ENCODE data around the gene ST6GALNAC4. TPM values are rescaled to one million over a fixed set of nuclear protein-coding genes. Genes with fewer than 3 reads are reported as not detected.

The ST6GALNAC4 gene
- total and polyA plus RNA-seq, 2 experiments from 2014 or later, result 48.8 to 119 TPM

DNA sequence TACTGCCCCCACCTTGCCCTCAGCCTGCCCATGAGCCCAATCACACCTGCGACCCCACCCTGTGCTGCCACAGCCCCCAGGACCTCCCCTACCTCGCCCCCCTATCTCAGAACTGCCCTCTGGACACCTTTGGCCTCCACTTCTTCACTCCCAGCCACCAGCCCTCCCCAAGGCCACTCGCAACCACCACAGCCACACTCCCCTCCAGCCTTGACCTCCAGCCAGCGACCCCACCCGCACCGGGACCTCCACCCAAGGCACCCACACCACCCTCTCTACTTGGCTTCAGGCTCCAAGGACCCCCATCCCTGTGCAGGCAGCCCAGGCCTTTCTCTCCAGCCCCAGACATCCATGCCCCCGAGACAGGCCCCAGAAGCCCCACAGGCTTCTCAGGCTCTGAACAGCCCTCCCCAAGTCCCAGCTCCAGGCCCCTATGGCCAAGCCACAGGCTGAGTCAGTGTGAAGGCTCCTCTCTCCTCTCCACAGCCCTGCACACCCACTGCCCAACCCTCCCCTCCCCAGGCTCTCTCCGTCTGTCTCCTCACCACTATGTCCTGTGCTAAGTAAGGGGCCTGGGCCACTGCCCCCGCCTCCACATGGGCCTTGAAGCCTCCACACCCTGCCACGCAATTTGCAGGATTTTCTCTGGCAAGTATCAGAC lies 41.4 kb downstream of the ST6GALNAC4 start:
- TF ChIP-seq CTCF (IDR thresholded peaks at IDR 0.05; ENCODE audit: low read depth, low read length), result no peak
- no peaks in the 10 kb centered on the region for H3K36me3 ChIP-seq
- H3K9me3 ChIP-seq (ENCODE audit: low read depth), result no peaks in the 10 kb centered on the region
- H3K4me3 ChIP-seq, result no peak overlapping the region
- peak in 1 of 2 donors; percentile 38 for DNase-seq (ENCODE audit: low read depth in 1 of 2, low spot score in 1 of 2)
- H3K27me3 ChIP-seq, result no peaks in the 10 kb centered on the region
- peak overlapping the region; percentile 66 for H3K27ac ChIP-seq
- H3K4me1 ChIP-seq (ENCODE audit: low read depth), result peaks cover 35% of the 10 kb centered on the region

GRCh38 chr9:127874301-127875221 lies 42.3 kb downstream of the ST6GALNAC4 start:
- Histone ChIP-seq H3K27ac (peak overlapping the region; percentile 66), H3K36me3 (no peaks in the 10 kb centered on the region), H3K4me3 (no peak overlapping the region), H3K4me1 (ENCODE audit: low read depth) (peaks cover 35% of the 10 kb centered on the region), H3K9me3 (ENCODE audit: low read depth) (no peaks in the 10 kb centered on the region), H3K27me3 (no peaks in the 10 kb centered on the region)
- no peak for DNase-seq (ENCODE audit: low read depth in 1 of 2, low spot score in 1 of 2)
- TF ChIP-seq CTCF (IDR thresholded peaks at IDR 0.05; ENCODE audit: low read depth, low read length), result no peak

GRCh38 chr9:127873886-127874285 lies 43.0 kb downstream of the ST6GALNAC4 start:
- Histone ChIP-seq H3K4me3 (no peak overlapping the region), H3K27ac (no peak overlapping the region), H3K36me3 (peaks cover 3% of the 10 kb centered on the region), H3K4me1 (ENCODE audit: low read depth) (peaks cover 33% of the 10 kb centered on the region), H3K9me3 (ENCODE audit: low read depth) (no peaks in the 10 kb centered on the region), H3K27me3 (no peaks in the 10 kb centered on the region)
- peak in 1 of 2 donors; percentile 45 for DNase-seq (ENCODE audit: low read depth in 1 of 2, low spot score in 1 of 2)
- no peak for TF ChIP-seq CTCF (IDR thresholded peaks at IDR 0.05; ENCODE audit: low read depth, low read length)

GRCh38 chr9:127873223-127873691 lies 43.6 kb downstream of the ST6GALNAC4 start:
- peak overlapping the region; percentile 14 for H3K27ac ChIP-seq
- TF ChIP-seq CTCF (IDR thresholded peaks at IDR 0.05; ENCODE audit: low read depth, low read length), result no peak
- DNase-seq (ENCODE audit: low read depth in 1 of 2, low spot score in 1 of 2), result no peak
- H3K36me3 ChIP-seq, result peaks cover 4% of the 10 kb centered on the region
- peaks cover 26% of the 10 kb centered on the region for H3K4me1 ChIP-seq (ENCODE audit: low read depth)
- no peaks in the 10 kb centered on the region for H3K9me3 ChIP-seq (ENCODE audit: low read depth)
- no peak overlapping the region for H3K4me3 ChIP-seq
- no peaks in the 10 kb centered on the region for H3K27me3 ChIP-seq

GRCh38 chr9:127872369-127873222 lies 44.2 kb downstream of the ST6GALNAC4 start:
- H3K4me3 ChIP-seq, result no peak overlapping the region
- no peak for TF ChIP-seq CTCF (IDR thresholded peaks at IDR 0.05; ENCODE audit: low read depth, low read length)
- peaks cover 20% of the 10 kb centered on the region for H3K4me1 ChIP-seq (ENCODE audit: low read depth)
- H3K27ac ChIP-seq, result peak overlapping the region; percentile 14
- H3K9me3 ChIP-seq (ENCODE audit: low read depth), result no peaks in the 10 kb centered on the region
- H3K27me3 ChIP-seq, result no peaks in the 10 kb centered on the region
- DNase-seq (ENCODE audit: low read depth in 1 of 2, low spot score in 1 of 2), result no peak
- H3K36me3 ChIP-seq, result peaks cover 7% of the 10 kb centered on the region

Measured in cardiac muscle cell (in vitro differentiated cells and primary cell).